Transverse colon (tissue), 4 donors: ENCODE measurements around the gene TRPT1. TPM values are rescaled to one million over a fixed set of nuclear protein-coding genes. Genes with fewer than 3 reads are reported as not detected.

Source experiments
- DNase-seq: peaks from one replicate; pipeline ENCODE4 v3.0.0-alpha.2; 2019
- H3K27ac ChIP-seq, 4 donors: fragments of 200-600 bp; sonication (generic); 2 replicates each; pipeline ENCODE4 v1.5.1; 2016 to 2018; ENCODE audit warnings: inconsistent platforms in 4 of 4
- H3K27me3 ChIP-seq: fragments of 200-600 bp; sonication (generic); 2 replicates; pipeline ENCODE4 v1.5.1; 2017; ENCODE audit warnings: inconsistent platforms
- H3K36me3 ChIP-seq, 4 donors: fragments of 200-600 bp; sonication (generic); 2 replicates each; pipeline ENCODE4 v1.5.1; 2017 to 2019; ENCODE audit warnings: inconsistent platforms in 4 of 4
- H3K4me1 ChIP-seq, 4 donors: fragments of 200-600 bp; sonication (generic); 2 replicates each; pipeline ENCODE4 v1.5.1; 2017 to 2020; ENCODE audit warnings: inconsistent platforms in 4 of 4
- H3K4me3 ChIP-seq, 4 donors: fragments of 200-600 bp; sonication (generic); 1 replicate in 1 of 4; 2 replicates in 3 of 4; pipeline versions ENCODE4 v1.5.1 to v1.6.1; 2017 to 2019; ENCODE audit warnings: inconsistent platforms in 4 of 4
- H3K9me3 ChIP-seq, 2 donors: fragments of 200-600 bp; sonication (generic); 2 replicates each; pipeline ENCODE4 v1.5.1; 2017 to 2019; ENCODE audit warnings: inconsistent platforms in 2 of 2
- CTCF ChIP-seq, 5 experiments: fragments of 200-600 bp in 3 of 5; fragments of 450-650 bp in 2 of 5; sonication (generic) in 3 of 5; IDR thresholded peaks; 1 replicate in 2 of 5; 2 replicates in 3 of 5; pipeline ENCODE4 v1.5.1; 2016 to 2017; ENCODE audit warnings: antibody characterized with exemption in 5 of 5, inconsistent platforms in 3 of 5, mild to moderate bottlenecking in 2 of 5, moderate library complexity in 1 of 5
- EP300 ChIP-seq: sonication (generic); formaldehyde crosslinking; IDR thresholded peaks from one replicate; pipeline ENCODE4 v1.6.1; 2017; ENCODE audit warnings: antibody characterized with exemption, low read depth
- POLR2A ChIP-seq: fragments of 450-650 bp; IDR thresholded peaks from one replicate; pipeline ENCODE4 v1.6.1; 2016; ENCODE audit warnings: antibody characterized with exemption, mild to moderate bottlenecking, moderate library complexity
- POLR2AphosphoS5 ChIP-seq, 3 donors: sonication (generic); formaldehyde crosslinking; IDR thresholded peaks; one replicate each; pipeline ENCODE4 v1.6.1; 2016; ENCODE audit warnings: antibody characterized with exemption in 3 of 3
- WGBS, 2 donors: methylation state at CpG; one replicate each; pipeline ENCODE4 v1.1.5; 2018; ENCODE audit warnings: low coverage in 1 of 2; 5-methylcytosine and 5-hydroxymethylcytosine counted together
- in situ Hi-C, 4 donors: fragments of 200-750 bp; cut with MboI; loops; one replicate each; pipeline versions ENCODE4 v1.15.0 to v1.15.1; 2017; ENCODE audit warnings: low sequenced_read_pairs in 3 of 4, low pct_ligation_motif_present in 1 of 4, low pct_unique_long_range_greater_than_20kb in 1 of 4
- intact Hi-C: fragments of 100-400 bp; cut with DNase I; formaldehyde crosslinking; loops from one replicate; pipeline ENCODE4 v1.15.1; 2023; ENCODE audit warnings: low total_unique reads
- total RNA-seq, 4 donors: library from RNA; depleted of rRNA; stranded (reverse); fragments of >200 nt; gene quantifications; one replicate each; pipeline ENCODE4 v1.1.0, GENCODE V29; 2016

TRPT1 gene
- total RNA-seq, 4 donors from 2014 or later = 82.4 to 113 (median 99.1) TPM

- Histone ChIP-seq H3K4me1 (no peaks in the 10 kb centered on the region), H3K27me3 (no peaks in the 10 kb centered on the region), H3K4me3 (no peak overlapping the region), H3K27ac (no peak overlapping the region), H3K9me3 (no peaks in the 10 kb centered on the region), H3K36me3 (peaks cover 0 to 83% (median 41%) of the 10 kb centered on the region in 4 donors)
- DNase-seq = no peak
- in situ Hi-C loops (no loop called here), intact Hi-C loops (no loop called here)
- WGBS, 2 donors = 90 to 100% methylated on average over 2 of the region's 2 CpGs
- TF ChIP-seq POLR2A (no peak), POLR2AphosphoS5 (IDR thresholded peaks at IDR 0.05) (no peak), CTCF (IDR thresholded peaks at IDR 0.05) (no peak), EP300 (no peak)
These were observed 27.5 kb downstream of the TRPT1 start for GRCh38 chr11:64198511-64198910.

GRCh38 chr11:64196626-64197025 lies 29.4 kb downstream of the TRPT1 start:
- no peak overlapping the region for H3K4me3 ChIP-seq
- no peak for DNase-seq
- peaks cover 0 to 81% (median 39%) of the 10 kb centered on the region in 4 donors for H3K36me3 ChIP-seq
- 82% methylated on average over 9 of the region's 9 CpGs; no CpG with 5 or more reads in 1 of the 2 donors for WGBS, 2 donors
- TF ChIP-seq POLR2AphosphoS5 (IDR thresholded peaks at IDR 0.05) (no peak), CTCF (IDR thresholded peaks at IDR 0.05) (no peak), EP300 (no peak), POLR2A (no peak)
- H3K9me3 ChIP-seq = no peaks in the 10 kb centered on the region
- H3K27ac ChIP-seq = no peak overlapping the region
- no peaks in the 10 kb centered on the region for H3K27me3 ChIP-seq
- in situ Hi-C loops = no loop called here
- intact Hi-C loops = no loop called here
- no peaks in the 10 kb centered on the region for H3K4me1 ChIP-seq

GRCh38 chr11:64192434-64192833 lies 33.6 kb downstream of the TRPT1 start:
- intact Hi-C loops (loop anchor here (5.0 kb wide), 1 partner anchor 1790 kb away; no protein-coding TSS in a partner anchor), in situ Hi-C loops (no loop called here)
- H3K36me3 ChIP-seq = peaks cover 0 to 49% (median 23%) of the 10 kb centered on the region in 4 donors
- H3K9me3 ChIP-seq = no peaks in the 10 kb centered on the region
- 97 to 100% methylated on average over 1 to 5 of the region's 5 CpGs for WGBS, 2 donors
- H3K27ac ChIP-seq = no peak overlapping the region
- TF ChIP-seq CTCF (IDR thresholded peaks at IDR 0.05) = no peak
- TF ChIP-seq POLR2AphosphoS5 (IDR thresholded peaks at IDR 0.05) = no peak
- no peak for TF ChIP-seq POLR2A
- no peak for TF ChIP-seq EP300
- H3K4me3 ChIP-seq = no peak overlapping the region
- H3K4me1 ChIP-seq = peaks cover 0 to 11% (median 4%) of the 10 kb centered on the region in 4 donors
- H3K27me3 ChIP-seq = no peaks in the 10 kb centered on the region
- DNase-seq = no peak

- in situ Hi-C loops (no loop called here), intact Hi-C loops (no loop called here)
- Histone ChIP-seq H3K27ac (no peak overlapping the region), H3K9me3 (no peaks in the 10 kb centered on the region), H3K36me3 (no peaks in the 10 kb centered on the region), H3K27me3 (no peaks in the 10 kb centered on the region), H3K4me3 (peak overlapping the region in 1 of 4 donors; percentile 97), H3K4me1 (peaks cover 20 to 29% (median 24%) of the 10 kb centered on the region in 4 donors)
- 0 to 1% methylated on average over 5 to 46 of the region's 48 CpGs for WGBS, 2 donors
- peak; percentile 29 for DNase-seq
- no peak for TF ChIP-seq EP300
- TF ChIP-seq CTCF (IDR thresholded peaks at IDR 0.05) = no peak
- no peak for TF ChIP-seq POLR2A
- no peak for TF ChIP-seq POLR2AphosphoS5 (IDR thresholded peaks at IDR 0.05)
These were observed 39.4 kb downstream of the TRPT1 start for GRCh38 chr11:64186492-64187165.
